Measurements from ENCODE around the gene TTC21A. TPM values are rescaled to one million over a fixed set of nuclear protein-coding genes. Genes with fewer than 3 reads are reported as not detected.

The TTC21A gene
- total and polyA plus RNA-seq, 2 experiments from 2014 or later: 1.8 to 2.0 TPM

DNA sequence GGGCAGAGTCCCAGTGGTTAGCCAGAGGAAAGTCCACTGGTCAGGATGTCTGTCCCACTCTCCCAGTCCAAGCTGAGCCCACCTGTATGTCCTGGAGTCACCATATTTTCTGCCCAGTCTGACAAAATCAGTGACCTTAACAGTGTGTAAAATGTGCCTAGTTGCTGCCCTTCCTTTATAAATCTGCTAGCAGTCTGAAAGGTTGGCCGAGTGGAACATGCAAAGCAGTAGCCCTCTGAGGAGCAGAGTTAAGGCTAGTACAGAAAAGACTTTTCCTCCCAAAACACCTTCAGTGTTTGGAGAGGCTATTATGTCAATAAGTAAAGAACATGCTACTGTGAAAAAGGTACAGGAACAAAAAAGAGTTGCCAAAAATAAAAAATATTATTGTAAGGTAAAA lies 15.3 kb downstream of the TTC21A start (continued):
- TF ChIP-seq, protein P1, sequence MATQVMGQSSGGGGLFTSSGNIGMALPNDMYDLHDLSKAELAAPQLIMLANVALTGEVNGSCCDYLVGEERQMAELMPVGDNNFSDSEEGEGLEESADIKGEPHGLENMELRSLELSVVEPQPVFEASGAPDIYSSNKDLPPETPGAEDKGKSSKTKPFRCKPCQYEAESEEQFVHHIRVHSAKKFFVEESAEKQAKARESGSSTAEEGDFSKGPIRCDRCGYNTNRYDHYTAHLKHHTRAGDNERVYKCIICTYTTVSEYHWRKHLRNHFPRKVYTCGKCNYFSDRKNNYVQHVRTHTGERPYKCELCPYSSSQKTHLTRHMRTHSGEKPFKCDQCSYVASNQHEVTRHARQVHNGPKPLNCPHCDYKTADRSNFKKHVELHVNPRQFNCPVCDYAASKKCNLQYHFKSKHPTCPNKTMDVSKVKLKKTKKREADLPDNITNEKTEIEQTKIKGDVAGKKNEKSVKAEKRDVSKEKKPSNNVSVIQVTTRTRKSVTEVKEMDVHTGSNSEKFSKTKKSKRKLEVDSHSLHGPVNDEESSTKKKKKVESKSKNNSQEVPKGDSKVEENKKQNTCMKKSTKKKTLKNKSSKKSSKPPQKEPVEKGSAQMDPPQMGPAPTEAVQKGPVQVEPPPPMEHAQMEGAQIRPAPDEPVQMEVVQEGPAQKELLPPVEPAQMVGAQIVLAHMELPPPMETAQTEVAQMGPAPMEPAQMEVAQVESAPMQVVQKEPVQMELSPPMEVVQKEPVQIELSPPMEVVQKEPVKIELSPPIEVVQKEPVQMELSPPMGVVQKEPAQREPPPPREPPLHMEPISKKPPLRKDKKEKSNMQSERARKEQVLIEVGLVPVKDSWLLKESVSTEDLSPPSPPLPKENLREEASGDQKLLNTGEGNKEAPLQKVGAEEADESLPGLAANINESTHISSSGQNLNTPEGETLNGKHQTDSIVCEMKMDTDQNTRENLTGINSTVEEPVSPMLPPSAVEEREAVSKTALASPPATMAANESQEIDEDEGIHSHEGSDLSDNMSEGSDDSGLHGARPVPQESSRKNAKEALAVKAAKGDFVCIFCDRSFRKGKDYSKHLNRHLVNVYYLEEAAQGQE (IDR thresholded peaks at IDR 0.05; ENCODE audit: unreplicated experiment): no peak
- TF ChIP-seq JUNB (IDR thresholded peaks at IDR 0.05; ENCODE audit: unreplicated experiment): no peak
- TF ChIP-seq CREB1 (CRISPR knock-in tag; IDR thresholded peaks at IDR 0.05; ENCODE audit: low read depth): no peak
- no peak for TF ChIP-seq ZNF114 (CRISPR knock-in tag; IDR thresholded peaks at IDR 0.05)
- no peak for TF ChIP-seq EZH2 (IDR thresholded peaks at IDR 0.05; ENCODE audit: low read depth, unreplicated experiment)

DNA sequence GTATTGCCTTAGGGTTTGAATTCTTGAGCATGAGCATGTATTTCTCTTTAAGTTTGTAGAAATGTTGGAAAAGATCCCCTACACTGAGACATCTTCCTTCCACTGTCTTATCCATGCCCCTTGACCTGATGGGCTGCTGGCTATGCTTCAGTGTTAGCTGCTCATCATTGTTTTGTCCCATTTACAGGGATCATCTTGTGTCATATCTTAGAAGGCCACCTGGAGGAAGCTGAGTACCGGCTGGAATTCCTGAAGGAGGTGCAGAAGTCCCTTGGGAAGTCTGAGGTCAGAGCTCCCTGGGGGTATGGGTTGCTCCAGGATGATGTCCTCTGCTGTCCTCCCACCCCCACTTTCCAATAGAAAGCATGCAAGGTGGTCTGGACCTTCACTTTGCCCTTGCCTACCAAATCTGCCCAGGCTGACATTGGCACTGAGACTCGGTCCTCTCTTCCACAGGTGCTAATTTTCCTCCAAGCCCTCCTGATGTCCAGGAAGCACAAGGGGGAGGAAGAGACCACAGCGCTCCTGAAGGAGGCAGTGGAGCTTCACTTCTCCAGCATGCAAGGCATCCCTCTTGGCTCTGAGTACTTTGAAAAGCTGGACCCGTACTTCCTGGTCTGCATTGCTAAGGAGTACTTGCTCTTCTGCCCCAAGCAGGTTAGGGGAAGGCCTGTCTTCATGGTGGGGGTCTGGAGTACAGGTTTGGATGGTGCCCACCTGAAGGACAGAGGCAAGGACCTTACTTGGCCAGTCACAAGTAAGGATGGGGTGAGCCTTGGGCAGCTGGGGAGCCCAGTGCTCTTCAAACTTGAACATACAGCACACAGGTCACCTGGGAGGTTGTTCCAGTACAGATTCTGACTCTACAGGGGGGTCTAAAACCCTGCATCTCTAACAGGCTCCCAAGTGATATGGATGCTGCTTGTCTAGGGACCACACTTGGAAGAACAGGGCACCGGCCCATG lies 17.7 kb downstream of the TTC21A start:
- ATAC-seq: peak; percentile 77
- Histone ChIP-seq H3K27me3 (ENCODE audit: insufficient read depth) (no peaks in the 10 kb centered on the region), H3K9me2 (ENCODE audit: insufficient read depth) (no peaks in the 10 kb centered on the region), H3K4me1 (ENCODE audit: insufficient read depth) (no peaks in the 10 kb centered on the region), H3K4me2 (no peak overlapping the region), H4K20me1 (replicated peaks; ENCODE audit: insufficient read depth) (no peaks in the 10 kb centered on the region), H3F3A (replicated peaks; ENCODE audit: low read depth) (no peaks in the 10 kb centered on the region), H3K36me3 (ENCODE audit: insufficient read depth) (no peaks in the 10 kb centered on the region), H3K4me3 (no peak overlapping the region), H3K27ac (ENCODE audit: low read depth) (no peak overlapping the region), H3K79me2 (replicated peaks; ENCODE audit: insufficient read depth) (no peaks in the 10 kb centered on the region), H2AFZ (no peak overlapping the region)
- Mint-ChIP-seq H3K9me3 (no peaks in the 10 kb centered on the region), H3K4me3 (no peak overlapping the region), H3K4me1 (peaks cover 6% of the 10 kb centered on the region; the same call in 2 of the 3 replicates), H3K36me3 (ENCODE audit: low read depth) (no peaks in the 10 kb centered on the region; the same call in 2 of the 3 replicates), H3K27me3 (ENCODE audit: insufficient read depth, low read depth, poor library complexity) (peaks cover 6% of the 10 kb centered on the region), H3K27ac (no peak overlapping the region)
- peak; percentile 57 for DNase-seq (ENCODE audit: low spot score)
- TF ChIP-seq, protein P2, sequence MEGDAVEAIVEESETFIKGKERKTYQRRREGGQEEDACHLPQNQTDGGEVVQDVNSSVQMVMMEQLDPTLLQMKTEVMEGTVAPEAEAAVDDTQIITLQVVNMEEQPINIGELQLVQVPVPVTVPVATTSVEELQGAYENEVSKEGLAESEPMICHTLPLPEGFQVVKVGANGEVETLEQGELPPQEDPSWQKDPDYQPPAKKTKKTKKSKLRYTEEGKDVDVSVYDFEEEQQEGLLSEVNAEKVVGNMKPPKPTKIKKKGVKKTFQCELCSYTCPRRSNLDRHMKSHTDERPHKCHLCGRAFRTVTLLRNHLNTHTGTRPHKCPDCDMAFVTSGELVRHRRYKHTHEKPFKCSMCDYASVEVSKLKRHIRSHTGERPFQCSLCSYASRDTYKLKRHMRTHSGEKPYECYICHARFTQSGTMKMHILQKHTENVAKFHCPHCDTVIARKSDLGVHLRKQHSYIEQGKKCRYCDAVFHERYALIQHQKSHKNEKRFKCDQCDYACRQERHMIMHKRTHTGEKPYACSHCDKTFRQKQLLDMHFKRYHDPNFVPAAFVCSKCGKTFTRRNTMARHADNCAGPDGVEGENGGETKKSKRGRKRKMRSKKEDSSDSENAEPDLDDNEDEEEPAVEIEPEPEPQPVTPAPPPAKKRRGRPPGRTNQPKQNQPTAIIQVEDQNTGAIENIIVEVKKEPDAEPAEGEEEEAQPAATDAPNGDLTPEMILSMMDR (conservative IDR thresholded peaks at IDR 0.05; ENCODE audit: low read depth in 2 of 2): peak; percentile 46 to 78
- no peak for TF ChIP-seq NANOG (IDR thresholded peaks at IDR 0.05; ENCODE audit: borderline replicate concordance)
- no peak for TF ChIP-seq ZNF331 (CRISPR knock-in tag; IDR thresholded peaks at IDR 0.05; ENCODE audit: low read depth)
- TF ChIP-seq STAT1 (IDR thresholded peaks at IDR 0.05; ENCODE audit: unreplicated experiment): no peak

All from GM23338 (cell line).